ENCODE data around the gene RAVER1. TPM values are rescaled to one million over a fixed set of nuclear protein-coding genes. Genes with fewer than 3 reads are reported as not detected.

The RAVER1 gene
- total and polyA plus RNA-seq, 9 of the 15 experiments (the other 6 are each of a cell fraction or from before 2014, with no cell fraction given): 0.06 to 113 (median 7.0) TPM

DNA sequence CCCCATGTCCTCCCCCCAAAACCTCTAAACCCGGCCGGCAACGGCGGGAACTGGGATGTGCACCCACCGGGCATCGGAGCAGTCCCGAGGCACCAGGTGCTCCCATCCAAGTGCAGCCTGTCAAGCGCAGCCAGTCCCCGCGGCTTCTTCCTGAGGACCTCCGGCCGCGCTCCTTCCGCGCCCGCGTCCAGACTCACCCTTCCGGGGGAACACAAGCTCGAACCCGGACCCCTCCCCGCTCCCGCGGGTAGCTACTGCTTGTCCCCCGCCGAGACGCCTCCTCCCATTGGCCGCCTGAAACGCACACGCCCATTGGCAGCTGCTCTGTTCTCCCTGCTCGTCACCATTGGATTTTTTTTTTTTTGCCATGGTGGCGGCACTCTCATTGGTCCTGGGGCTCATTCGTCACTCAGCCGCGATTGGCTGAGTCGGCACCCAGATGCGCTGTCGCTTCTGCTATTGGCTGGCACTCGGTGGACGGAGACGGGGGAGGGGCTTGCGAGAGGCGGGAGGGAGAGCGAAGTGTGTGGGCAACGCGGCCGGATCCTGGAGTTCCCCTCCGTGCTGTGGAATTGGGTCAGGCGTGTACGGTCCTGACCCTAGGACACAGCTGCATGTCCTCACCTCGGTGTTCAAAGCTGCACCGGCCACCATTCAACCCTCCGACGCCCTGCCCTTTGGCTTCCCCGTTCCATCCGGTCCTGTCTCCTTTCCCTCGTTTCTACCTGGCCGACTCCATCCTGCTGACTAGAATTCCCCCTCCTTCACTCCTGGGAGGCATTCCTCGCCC is 47.2 kb upstream of the RAVER1 start, which contains the start of gene TYK2 (continued):
- TF ChIP-seq, protein P1, sequence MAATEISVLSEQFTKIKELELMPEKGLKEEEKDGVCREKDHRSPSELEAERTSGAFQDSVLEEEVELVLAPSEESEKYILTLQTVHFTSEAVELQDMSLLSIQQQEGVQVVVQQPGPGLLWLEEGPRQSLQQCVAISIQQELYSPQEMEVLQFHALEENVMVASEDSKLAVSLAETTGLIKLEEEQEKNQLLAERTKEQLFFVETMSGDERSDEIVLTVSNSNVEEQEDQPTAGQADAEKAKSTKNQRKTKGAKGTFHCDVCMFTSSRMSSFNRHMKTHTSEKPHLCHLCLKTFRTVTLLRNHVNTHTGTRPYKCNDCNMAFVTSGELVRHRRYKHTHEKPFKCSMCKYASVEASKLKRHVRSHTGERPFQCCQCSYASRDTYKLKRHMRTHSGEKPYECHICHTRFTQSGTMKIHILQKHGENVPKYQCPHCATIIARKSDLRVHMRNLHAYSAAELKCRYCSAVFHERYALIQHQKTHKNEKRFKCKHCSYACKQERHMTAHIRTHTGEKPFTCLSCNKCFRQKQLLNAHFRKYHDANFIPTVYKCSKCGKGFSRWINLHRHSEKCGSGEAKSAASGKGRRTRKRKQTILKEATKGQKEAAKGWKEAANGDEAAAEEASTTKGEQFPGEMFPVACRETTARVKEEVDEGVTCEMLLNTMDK (IDR thresholded peaks at IDR 0.05; ENCODE audit: borderline replicate concordance, insufficient read depth, low read depth, low read length, poor library complexity, severe bottlenecking): no peak
- TF ChIP-seq, protein P2, sequence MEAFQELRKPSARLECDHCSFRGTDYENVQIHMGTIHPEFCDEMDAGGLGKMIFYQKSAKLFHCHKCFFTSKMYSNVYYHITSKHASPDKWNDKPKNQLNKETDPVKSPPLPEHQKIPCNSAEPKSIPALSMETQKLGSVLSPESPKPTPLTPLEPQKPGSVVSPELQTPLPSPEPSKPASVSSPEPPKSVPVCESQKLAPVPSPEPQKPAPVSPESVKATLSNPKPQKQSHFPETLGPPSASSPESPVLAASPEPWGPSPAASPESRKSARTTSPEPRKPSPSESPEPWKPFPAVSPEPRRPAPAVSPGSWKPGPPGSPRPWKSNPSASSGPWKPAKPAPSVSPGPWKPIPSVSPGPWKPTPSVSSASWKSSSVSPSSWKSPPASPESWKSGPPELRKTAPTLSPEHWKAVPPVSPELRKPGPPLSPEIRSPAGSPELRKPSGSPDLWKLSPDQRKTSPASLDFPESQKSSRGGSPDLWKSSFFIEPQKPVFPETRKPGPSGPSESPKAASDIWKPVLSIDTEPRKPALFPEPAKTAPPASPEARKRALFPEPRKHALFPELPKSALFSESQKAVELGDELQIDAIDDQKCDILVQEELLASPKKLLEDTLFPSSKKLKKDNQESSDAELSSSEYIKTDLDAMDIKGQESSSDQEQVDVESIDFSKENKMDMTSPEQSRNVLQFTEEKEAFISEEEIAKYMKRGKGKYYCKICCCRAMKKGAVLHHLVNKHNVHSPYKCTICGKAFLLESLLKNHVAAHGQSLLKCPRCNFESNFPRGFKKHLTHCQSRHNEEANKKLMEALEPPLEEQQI (IDR thresholded peaks at IDR 0.05): no peak
- TF ChIP-seq CBX3 (IDR thresholded peaks at IDR 0.05; ENCODE audit: borderline replicate concordance in 1 of 2, low read length in 2 of 2) (no peak; a peak in 1 of 3 replicates), NFE2L1 (tag; IDR thresholded peaks at IDR 0.05; ENCODE audit: borderline replicate concordance, low read depth) (no peak), KLF6 (CRISPR knock-in tag; IDR thresholded peaks at IDR 0.05; ENCODE audit: borderline replicate concordance) (no peak), SMARCA4 (IDR thresholded peaks at IDR 0.05) (no peak), HCFC1 (IDR thresholded peaks at IDR 0.05; ENCODE audit: low read depth, low read length) (peak; percentile 62), SMARCB1 (IDR thresholded peaks at IDR 0.05; ENCODE audit: insufficient read length, low read depth) (no peak), ZNF12 (CRISPR knock-in tag; IDR thresholded peaks at IDR 0.05) (no peak), NCOA2 (IDR thresholded peaks at IDR 0.05; ENCODE audit: partially characterized antibody in 2 of 2) (no peak), SMAD4 (CRISPR knock-in tag; conservative IDR thresholded peaks at IDR 0.05) (peak; percentile 46; the same call in 1 of the 2 replicates), ZNF175 (CRISPR knock-in tag; IDR thresholded peaks at IDR 0.05; ENCODE audit: low read depth) (no peak), NFATC3 (IDR thresholded peaks at IDR 0.05) (no peak), U2AF2 (optimal IDR thresholded peaks at IDR 0.05; ENCODE audit: low read depth, low read length) (no peak)
- TF ChIP-seq, protein P3, sequence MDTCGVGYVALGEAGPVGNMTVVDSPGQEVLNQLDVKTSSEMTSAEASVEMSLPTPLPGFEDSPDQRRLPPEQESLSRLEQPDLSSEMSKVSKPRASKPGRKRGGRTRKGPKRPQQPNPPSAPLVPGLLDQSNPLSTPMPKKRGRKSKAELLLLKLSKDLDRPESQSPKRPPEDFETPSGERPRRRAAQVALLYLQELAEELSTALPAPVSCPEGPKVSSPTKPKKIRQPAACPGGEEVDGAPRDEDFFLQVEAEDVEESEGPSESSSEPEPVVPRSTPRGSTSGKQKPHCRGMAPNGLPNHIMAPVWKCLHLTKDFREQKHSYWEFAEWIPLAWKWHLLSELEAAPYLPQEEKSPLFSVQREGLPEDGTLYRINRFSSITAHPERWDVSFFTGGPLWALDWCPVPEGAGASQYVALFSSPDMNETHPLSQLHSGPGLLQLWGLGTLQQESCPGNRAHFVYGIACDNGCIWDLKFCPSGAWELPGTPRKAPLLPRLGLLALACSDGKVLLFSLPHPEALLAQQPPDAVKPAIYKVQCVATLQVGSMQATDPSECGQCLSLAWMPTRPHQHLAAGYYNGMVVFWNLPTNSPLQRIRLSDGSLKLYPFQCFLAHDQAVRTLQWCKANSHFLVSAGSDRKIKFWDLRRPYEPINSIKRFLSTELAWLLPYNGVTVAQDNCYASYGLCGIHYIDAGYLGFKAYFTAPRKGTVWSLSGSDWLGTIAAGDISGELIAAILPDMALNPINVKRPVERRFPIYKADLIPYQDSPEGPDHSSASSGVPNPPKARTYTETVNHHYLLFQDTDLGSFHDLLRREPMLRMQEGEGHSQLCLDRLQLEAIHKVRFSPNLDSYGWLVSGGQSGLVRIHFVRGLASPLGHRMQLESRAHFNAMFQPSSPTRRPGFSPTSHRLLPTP (IDR thresholded peaks at IDR 0.05; ENCODE audit: borderline replicate concordance, extremely low read depth, insufficient read length): no peak
- TF ChIP-seq, protein P4, sequence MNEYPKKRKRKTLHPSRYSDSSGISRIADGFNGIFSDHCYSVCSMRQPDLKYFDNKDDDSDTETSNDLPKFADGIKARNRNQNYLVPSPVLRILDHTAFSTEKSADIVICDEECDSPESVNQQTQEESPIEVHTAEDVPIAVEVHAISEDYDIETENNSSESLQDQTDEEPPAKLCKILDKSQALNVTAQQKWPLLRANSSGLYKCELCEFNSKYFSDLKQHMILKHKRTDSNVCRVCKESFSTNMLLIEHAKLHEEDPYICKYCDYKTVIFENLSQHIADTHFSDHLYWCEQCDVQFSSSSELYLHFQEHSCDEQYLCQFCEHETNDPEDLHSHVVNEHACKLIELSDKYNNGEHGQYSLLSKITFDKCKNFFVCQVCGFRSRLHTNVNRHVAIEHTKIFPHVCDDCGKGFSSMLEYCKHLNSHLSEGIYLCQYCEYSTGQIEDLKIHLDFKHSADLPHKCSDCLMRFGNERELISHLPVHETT (CRISPR knock-in tag; conservative IDR thresholded peaks at IDR 0.05 in 1 of 2, IDR thresholded peaks at IDR 0.05 in 1 of 2): 0 out of 4 replicates have a peak, but pooled peaks of 1 of the 2 experiments have one; percentile 54

All from K562 (cell line).